ENCODE measurements around the gene COL7A1. TPM values are rescaled to one million over a fixed set of nuclear protein-coding genes. Genes with fewer than 3 reads are reported as not detected.

COL7A1 gene
- total and polyA plus RNA-seq, 2 of the 8 experiments (the other 6 are each of a cell fraction or from before 2014, with no cell fraction given) = 10.7 to 13.9 TPM

- H4K20me1 ChIP-seq (replicated peaks in 1 of 2; ENCODE audit: control insufficient read depth in 1 of 2, insufficient read depth in 2 of 2, low read length in 2 of 2) = no peaks in the 10 kb centered on the region
- H3K9ac ChIP-seq (replicated peaks in 1 of 4; ENCODE audit: extremely low read depth in 1 of 4, low read depth in 3 of 4, low read length in 3 of 4) = no peak overlapping the region
- ChIA-PET CTCF (ENCODE audit: partially characterized antibody) (interaction anchor here (1.2 to 6.1 kb wide), 5 partner anchors 9 to 173 kb away, joined by 3 to 32 read pairs (median 3); partner anchors contain the start of gene PFKFB4), POLR2A (ENCODE audit: partially characterized antibody) (interaction anchor here (1.0 to 2.2 kb wide), 3 partner anchors 9 to 97 kb away, joined by 3 to 9 read pairs (median 8); partner anchors contain the start of genes CELSR3 and PFKFB4)
- H3K14ac ChIP-seq (ENCODE audit: insufficient read length) = no peak overlapping the region
- H2AFZ ChIP-seq (ENCODE audit: low read length) = no peak overlapping the region
- DNase-seq (ENCODE audit: low read depth in 1 of 2, low spot score in 2 of 2) (no peak), FAIRE-seq (no peak)
- no peak overlapping the region for H4K91ac ChIP-seq (replicated peaks; ENCODE audit: insufficient read length, low read length)
- no peaks in the 10 kb centered on the region for H3K79me2 ChIP-seq (ENCODE audit: control insufficient read depth in 1 of 2, insufficient read depth in 2 of 2, low read length in 2 of 2)
- no peak overlapping the region for H3K4me2 ChIP-seq (ENCODE audit: insufficient read depth in 1 of 2, low read depth in 2 of 2, low read length in 2 of 2)
- H2BK20ac ChIP-seq (ENCODE audit: low read length) = no peak overlapping the region
- no peak overlapping the region for H3K27ac ChIP-seq (ENCODE audit: low read depth, low read length)
- H3K79me1 ChIP-seq (ENCODE audit: low read depth, low read length) = no peaks in the 10 kb centered on the region
- H2AK5ac ChIP-seq (ENCODE audit: low read depth, low read length) = no peak overlapping the region
- no peak overlapping the region for H2BK5ac ChIP-seq (ENCODE audit: low read depth, low read length)
- H4K8ac ChIP-seq (ENCODE audit: extremely low read depth, insufficient read depth, low read length) = no peak overlapping the region
- no peaks in the 10 kb centered on the region for H3K9me3 ChIP-seq (ENCODE audit: insufficient read depth in 2 of 2, low read depth in 1 of 2, low read length in 1 of 2)
- no peak overlapping the region for H2BK15ac ChIP-seq (ENCODE audit: low read length)
- 94% methylated on average over 8 of the region's 9 CpGs; no CpG with 5 or more reads in 1 of the 2 experiments for WGBS, 2 experiments (ENCODE audit: extremely low coverage in 1 of 2, insufficient coverage in 1 of 2, insufficient read length in 1 of 2, insufficient replicate concordance in 2 of 2, low coverage in 1 of 2, low lambda C conversion rate in 2 of 2, missing lambda C conversion rate in 1 of 2)
- H2BK120ac ChIP-seq (replicated peaks; ENCODE audit: low read depth, low read length) = no peak overlapping the region
- TF ChIP-seq, protein P1, sequence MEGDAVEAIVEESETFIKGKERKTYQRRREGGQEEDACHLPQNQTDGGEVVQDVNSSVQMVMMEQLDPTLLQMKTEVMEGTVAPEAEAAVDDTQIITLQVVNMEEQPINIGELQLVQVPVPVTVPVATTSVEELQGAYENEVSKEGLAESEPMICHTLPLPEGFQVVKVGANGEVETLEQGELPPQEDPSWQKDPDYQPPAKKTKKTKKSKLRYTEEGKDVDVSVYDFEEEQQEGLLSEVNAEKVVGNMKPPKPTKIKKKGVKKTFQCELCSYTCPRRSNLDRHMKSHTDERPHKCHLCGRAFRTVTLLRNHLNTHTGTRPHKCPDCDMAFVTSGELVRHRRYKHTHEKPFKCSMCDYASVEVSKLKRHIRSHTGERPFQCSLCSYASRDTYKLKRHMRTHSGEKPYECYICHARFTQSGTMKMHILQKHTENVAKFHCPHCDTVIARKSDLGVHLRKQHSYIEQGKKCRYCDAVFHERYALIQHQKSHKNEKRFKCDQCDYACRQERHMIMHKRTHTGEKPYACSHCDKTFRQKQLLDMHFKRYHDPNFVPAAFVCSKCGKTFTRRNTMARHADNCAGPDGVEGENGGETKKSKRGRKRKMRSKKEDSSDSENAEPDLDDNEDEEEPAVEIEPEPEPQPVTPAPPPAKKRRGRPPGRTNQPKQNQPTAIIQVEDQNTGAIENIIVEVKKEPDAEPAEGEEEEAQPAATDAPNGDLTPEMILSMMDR (IDR thresholded peaks at IDR 0.05; ENCODE audit: control extremely low read depth in 1 of 3, insufficient read depth in 1 of 3, low read depth in 1 of 3, low read length in 3 of 3) = no peak
- TF ChIP-seq SIN3A (conservative IDR thresholded peaks at IDR 0.05 in 1 of 2, IDR thresholded peaks at IDR 0.05 in 1 of 2; ENCODE audit: low read depth in 1 of 2, low read length in 2 of 2) = no peak
- TF ChIP-seq SAP30 (IDR thresholded peaks at IDR 0.05; ENCODE audit: insufficient read depth, insufficient replicate concordance, low read length) = no peak
- no peak for TF ChIP-seq CEBPB (IDR thresholded peaks at IDR 0.05; ENCODE audit: low read depth, low read length)
- H3K23ac ChIP-seq (ENCODE audit: insufficient read length) = no peak overlapping the region
- H3K27me3 ChIP-seq (replicated peaks in 1 of 4; ENCODE audit: control insufficient read depth in 3 of 4, extremely low read depth in 1 of 4, insufficient read depth in 3 of 4, low read length in 3 of 4) = no peaks in the 10 kb centered on the region
- H3K18ac ChIP-seq (ENCODE audit: extremely low read depth, low read length) = no peak overlapping the region
- no peak overlapping the region for H4K5ac ChIP-seq (ENCODE audit: insufficient read length, low read depth, low read length)
- H3K4me3 ChIP-seq (ENCODE audit: extremely low read depth in 1 of 4, insufficient read depth in 2 of 4, low read depth in 3 of 4, low read length in 4 of 4) = no peak overlapping the region
- no peak overlapping the region for H3K4ac ChIP-seq (replicated peaks; ENCODE audit: insufficient read length, low read depth, low read length)
- H3K36me3 ChIP-seq (ENCODE audit: control insufficient read depth in 2 of 4, insufficient read depth in 4 of 4, low read length in 3 of 4) = no peaks in the 10 kb centered on the region
- H3K56ac ChIP-seq (replicated peaks; ENCODE audit: insufficient read length, low read depth, low read length) = no peak overlapping the region
- H3K23me2 ChIP-seq (ENCODE audit: low read depth, low read length) = no peaks in the 10 kb centered on the region
- H3K4me1 ChIP-seq (replicated peaks in 1 of 4; ENCODE audit: control insufficient read depth in 3 of 4, insufficient read depth in 4 of 4, low read length in 3 of 4) = peaks cover 0 to 9% (median 5%) of the 10 kb centered on the region in 4 experiments; a peak in 6 of 7 replicates
- H2BK12ac ChIP-seq (ENCODE audit: low read depth, low read length) = no peak overlapping the region
These were observed 28.7 kb downstream of the COL7A1 start for GRCh38 chr3:48566401-48566760.

Measured in H1 (cell line).